D721Med (cell line): ENCODE data around the gene ANKH.
"Not testable (repeated sequence)": the region's sequence is repeated elsewhere in the genome, so short reads cannot be mapped to it uniquely, and the experiment has no call there.

Experiments used
- DNase-seq: peaks from one replicate; pipeline ENCODE4 v3.0.0; 2011; ENCODE audit warnings: low spot score; ENCODE audit not compliant: insufficient read length
- FAIRE-seq: peaks from 2 replicates; lab custom pipeline; 2011; peaks lifted over from hg19 to GRCh38; lab: Jason Lieb, UNC
- CTCF ChIP-seq: IDR thresholded peaks from 2 replicates; pipeline ENCODE4 v1.5.1; 2012; ENCODE audit warnings: mild to moderate bottlenecking, control low read depth; ENCODE audit not compliant: insufficient read depth; ENCODE audit errors: missing control alignments

The ANKH gene

DNA sequence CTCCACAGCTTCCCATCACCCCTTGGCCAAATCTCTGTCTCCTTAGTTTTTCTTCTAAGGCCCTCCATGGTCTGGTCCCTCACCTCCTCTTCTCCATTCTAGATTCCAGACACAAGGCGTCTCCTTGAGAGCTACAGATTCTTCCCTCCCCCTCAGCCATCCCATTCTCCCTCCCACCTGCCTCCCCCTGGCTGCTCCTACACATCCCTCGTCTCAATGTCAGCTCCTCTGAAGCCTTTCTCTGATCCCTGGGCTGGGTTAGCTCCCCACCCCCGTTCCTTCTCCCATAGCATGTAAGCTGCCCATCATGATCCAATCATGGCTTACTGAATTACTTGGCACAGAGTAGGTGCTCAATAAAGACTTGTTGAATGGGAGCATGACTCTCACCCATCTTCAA lies 69.0 kb downstream of the ANKH start:
- FAIRE-seq (no peak), DNase-seq (no peak)
- TF ChIP-seq CTCF: no peak

- no peak for TF ChIP-seq CTCF
- no peak for DNase-seq
- no peak for FAIRE-seq
Observed at GRCh38 chr5:14801792-14802191, 69.8 kb downstream of the ANKH start.

DNA sequence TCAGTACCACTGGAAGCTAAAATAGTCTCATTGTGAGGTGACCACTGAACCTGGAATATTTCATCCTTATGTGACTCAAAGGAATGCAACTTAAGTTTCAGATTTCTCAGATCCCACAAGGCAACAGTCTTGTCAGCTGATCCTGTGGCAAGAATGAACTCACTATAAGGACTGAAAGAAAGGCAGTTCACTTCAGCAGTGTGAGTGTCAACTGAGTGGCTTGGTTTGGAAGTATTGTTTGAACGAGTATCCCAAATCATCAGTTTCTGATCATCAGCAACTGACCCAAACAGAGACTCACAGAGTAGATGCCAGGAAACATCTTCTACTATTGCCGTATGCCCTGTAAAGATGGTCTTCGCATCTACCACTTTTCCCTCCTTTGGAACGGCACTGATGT lies 74.2 kb downstream of the ANKH start:
- not testable (repeated sequence) for DNase-seq, FAIRE-seq

DNA sequence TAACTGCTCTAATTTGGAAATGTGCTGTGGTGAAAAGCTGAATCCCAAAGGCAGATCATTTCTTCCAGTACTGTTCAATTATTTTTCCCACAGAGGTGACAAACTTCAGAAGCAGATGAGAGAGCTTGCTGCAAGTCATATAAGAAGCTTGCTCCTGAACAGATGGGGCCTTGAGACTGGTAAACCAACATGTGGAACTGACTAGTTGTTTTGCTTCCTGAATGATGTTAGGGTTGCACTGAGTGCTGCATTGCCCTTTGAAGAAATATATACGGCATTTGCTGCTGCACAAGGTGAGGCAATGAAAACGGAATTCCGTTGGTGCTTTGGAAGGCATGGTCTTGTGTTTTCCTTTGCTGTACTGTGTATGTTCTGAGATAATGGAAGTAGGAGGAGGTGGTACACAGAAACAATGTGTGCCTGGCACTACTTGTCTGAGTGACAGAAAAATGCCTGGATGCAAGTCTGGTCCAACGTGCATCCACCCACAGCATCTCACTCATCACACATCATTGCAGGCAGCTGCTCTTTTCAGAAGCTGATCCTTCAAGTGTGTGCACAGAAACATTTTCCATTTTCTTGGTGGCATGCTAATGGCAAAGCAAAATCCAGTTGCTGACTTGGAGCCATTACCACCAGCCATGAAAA lies 76.9 kb downstream of the ANKH start:
- FAIRE-seq: no peak
- TF ChIP-seq CTCF: no peak
- no peak for DNase-seq

DNA sequence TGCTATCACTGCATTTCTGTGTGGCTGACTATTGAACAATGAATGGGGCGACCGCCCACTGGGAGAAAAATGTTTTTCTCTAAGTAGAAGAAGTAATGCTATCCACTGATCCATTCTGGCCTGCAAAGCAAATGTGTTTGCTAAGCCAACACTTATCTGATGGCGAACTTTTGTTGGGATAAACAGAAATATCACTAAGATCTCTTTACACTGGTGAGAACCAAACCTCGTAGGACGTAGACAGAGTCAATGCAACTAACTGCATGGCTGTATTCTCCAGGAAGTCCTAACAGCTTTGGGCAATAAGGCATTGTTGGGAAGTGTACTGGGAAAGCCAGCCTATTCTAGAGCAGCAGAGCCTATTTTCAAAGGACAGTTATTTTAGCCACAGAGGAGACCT lies 77.7 kb downstream of the ANKH start:
- DNase-seq (no peak), FAIRE-seq (no peak)
- no peak for TF ChIP-seq CTCF

DNA sequence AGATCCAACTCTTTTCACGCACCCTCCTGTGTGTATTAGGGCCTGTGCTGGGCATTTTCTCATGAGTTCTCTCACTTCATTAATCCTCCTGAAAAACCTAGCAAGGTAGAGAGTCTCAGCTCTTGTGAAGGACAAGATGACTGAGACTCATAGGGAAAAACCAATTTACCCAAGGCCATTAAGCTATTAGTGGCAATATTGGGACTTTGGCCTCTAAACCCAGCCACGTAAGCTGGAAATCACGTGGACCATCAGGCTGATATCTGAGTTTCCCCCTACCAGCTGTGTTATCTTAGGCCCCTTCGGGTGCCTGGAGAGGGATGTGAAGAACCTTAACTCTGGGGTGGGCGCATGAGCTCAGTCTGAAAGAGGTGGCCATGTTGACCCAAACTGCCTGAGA lies 80.7 kb downstream of the ANKH start:
- DNase-seq (no peak), FAIRE-seq (no peak)
- no peak for TF ChIP-seq CTCF

DNA sequence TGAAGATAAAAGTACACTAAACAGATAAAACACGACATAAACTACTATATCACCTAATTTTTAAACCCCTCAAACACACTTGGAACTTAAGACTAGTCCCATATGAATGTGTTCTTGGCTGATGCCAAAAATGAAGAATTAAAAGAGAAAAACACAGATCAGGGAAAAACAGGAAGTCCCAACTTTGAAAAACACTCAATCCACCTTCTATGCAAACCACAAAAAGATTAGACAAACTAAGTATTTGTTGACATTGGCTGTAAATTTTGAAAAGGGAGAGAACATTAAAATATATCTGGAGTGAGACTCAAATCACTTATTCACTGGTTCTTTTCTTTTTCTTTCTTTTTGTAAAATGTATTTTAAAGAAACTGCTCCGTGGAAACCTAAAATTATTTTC lies 81.4 kb downstream of the ANKH start:
- TF ChIP-seq CTCF: no peak
- DNase-seq (no peak), FAIRE-seq (no peak)
